Activated T-cell treated with anti-CD3 and anti-CD28 coated beads, Interleukin-2, amount 50 U/mL, for 48 hours (primary cell): ENCODE measurements around the gene FOXK1.
A peak's percentile ranks its signal among the peaks of the same experiment; 100 is the strongest.

Experiments
- DNase-seq, 2 experiments: peaks; one replicate each; pipeline ENCODE4 v3.0.0-alpha.2; 2020

FOXK1 gene

DNA sequence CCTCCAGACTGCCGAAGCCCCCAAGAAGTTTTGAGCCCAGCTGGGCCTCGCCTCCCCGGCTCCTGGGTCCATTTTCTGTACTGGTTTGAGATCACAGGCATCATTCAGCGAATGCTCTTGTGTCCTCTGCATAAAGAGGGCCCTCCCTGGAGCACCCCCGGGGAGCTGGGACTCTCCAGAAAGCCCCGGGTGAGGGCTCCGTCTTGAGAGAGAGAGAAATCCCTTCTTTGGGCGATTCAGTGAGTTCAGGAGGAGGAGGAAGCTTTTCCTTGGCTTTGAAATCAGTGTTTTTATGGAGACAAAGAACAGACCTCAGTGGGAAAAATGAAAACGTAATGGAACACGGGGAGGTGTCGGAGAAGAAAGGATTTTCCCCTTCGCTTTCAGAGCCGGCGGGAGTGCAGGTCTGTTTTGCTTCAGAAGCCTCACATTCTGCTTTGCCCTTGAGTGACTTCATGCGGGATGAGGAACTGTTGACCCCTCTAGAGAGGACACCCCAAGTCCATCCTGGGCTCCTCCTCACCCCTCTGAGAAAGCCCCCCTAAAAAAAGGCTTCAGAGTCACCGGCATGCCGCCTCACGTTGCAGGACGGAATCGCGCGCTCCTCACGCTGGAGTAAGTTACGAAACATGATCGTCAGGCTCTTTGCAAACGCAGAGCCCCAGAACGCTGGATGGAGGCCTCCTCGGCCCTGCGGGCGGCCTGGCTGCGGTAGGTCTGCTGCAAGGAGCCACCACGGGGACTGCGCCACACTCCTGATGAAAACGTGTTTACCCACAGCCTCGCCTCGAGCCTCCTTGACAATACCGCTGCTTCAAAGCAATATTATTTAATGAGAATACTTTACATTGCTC lies 84.8 kb downstream of the FOXK1 start:
- DNase-seq, result no peak

DNA sequence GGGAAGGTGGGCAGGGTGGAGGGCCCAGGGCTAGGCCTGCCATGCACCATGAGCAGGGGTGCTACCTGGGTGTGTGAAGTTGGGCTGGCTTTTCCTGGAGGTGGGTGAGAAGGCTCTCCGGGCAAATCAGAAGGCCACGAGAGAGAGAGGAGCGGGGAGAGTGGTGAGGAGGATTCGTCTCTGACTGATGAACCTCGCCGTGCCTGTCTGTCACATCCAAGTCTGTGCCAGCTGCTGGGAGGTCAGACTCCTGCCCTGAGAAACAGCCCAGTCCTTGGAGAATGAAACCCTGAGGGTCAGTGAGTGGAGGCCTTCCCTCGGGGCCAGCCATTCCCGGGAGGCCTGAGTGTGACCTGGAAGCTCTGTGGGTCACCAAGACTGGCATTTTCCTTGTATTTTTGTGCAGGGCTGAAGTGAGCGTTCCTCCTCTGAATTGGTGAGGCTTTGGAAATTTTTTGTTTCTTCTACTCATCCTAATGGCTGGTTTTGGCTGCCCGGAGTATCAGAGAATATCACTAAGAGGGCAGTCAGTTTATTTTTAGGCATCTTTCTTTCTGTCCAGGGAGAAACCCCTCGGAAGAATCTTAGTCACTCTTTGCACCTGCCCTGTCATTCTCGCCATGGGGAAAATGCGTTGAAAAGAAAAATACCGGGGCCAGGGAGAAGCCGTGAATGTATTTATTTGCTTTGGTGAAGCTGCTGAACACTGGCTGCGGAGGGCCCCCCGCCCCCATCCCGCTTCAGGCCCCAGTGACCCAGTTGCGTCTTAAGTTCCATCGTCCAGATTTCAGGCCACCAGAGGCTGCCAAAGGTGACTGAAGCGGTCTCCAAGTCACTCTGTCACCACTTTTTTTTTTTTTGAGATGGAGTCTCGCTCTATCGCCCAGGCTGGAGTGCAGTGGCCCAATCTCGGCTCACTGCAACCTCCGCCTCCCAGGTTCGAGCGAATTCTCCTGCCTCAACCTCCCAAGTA lies 86.8 kb downstream of the FOXK1 start:
- no peak for DNase-seq

DNA sequence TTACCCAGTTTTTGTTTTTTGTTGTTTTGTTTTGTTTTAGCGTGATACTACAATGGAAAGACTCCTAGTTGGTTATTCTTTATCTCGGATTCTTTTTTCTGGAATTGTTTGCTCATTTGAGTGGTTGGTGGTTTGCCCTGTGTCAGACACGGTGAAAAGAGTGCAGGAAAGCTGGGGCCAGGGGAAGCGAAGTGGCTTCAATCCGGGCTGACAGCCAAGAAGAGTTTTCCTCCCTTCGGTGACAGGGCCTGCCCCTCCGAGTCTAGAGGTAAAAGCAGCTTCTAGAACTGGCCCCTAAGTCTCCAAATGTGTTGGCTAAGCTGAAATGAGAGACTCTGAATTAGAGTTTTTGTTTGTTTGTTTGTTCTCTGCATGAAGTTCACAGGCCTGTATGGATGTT lies 87.7 kb downstream of the FOXK1 start:
- DNase-seq, result no peak

DNA sequence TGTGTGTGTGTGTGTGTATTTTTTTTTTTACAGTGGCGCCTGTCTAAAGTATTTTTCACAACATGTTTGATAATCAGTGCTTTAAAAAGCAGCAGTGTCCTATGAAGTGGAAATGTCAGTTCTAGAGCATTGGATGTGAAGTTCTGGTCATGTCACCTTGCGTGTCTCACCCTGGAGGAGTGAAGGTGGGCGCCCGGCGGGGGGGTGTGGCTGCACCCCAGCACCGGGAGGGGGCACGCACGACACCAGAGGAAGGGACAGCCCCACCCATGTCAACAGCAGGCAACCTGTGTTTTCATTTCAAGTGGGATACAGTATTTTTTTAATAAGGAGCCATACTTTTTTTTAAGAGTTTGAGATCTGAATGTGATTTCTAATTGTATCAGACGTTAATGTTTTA lies 88.8 kb downstream of the FOXK1 start:
- DNase-seq, result no peak

DNA sequence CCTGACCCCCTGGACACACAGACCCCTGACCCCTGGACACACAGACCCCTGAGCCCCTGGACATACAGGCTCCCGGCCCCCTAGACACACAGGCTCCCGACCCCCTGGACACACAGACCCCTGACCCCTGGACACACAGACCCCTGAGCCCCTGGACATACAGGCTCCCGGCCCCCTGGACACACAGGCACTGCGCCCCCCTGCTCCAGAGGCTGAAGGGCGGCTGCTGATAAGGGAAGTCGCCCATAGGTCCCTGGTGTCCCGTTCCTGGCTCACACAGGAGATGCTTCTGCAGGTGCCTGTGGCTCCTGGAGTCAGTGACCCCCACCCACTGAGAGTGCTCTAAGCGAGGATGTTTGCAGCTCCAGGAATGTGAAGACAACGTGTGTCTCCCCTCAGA lies 89.6 kb downstream of the FOXK1 start:
- DNase-seq, result no peak

DNA sequence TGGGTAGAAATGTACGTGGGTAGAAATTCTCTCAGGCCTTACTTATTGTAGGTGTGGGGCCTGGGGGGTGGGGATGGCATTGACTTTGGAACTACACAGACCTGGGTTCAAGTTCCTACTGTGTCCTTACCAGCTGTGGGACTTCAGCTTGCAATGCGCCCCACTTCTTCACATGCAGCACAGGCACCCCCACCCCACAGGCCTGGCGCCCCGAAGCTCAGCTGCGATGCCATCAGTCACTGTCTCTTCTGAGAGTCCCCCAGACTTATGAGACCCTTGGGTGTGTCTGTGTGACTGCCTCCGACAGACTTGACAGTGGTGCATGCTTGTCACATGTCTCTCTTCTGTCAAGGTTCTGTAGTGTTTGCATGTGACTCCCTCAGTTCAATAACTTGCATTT lies 90.2 kb downstream of the FOXK1 start:
- no peak for DNase-seq

DNA sequence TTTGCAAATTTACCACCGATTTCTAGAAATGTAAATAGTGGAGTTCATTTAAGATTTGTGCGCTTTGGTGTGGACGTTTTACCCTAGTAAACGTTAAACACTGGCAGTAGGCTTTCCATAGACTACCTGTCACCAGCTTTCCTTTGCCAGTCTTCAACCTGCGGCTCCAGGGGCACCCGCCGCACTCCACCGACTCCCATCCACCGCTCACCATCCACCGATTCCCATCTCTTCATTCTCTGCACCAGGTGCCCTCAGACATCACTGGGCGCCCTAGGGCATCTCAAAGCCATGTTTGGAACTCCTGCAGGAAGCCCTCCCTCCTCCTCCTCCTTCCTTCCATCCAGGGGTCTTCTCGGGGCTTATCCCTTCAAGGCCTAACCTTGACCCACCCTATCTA lies 91.9 kb downstream of the FOXK1 start:
- DNase-seq, result no peak

DNA sequence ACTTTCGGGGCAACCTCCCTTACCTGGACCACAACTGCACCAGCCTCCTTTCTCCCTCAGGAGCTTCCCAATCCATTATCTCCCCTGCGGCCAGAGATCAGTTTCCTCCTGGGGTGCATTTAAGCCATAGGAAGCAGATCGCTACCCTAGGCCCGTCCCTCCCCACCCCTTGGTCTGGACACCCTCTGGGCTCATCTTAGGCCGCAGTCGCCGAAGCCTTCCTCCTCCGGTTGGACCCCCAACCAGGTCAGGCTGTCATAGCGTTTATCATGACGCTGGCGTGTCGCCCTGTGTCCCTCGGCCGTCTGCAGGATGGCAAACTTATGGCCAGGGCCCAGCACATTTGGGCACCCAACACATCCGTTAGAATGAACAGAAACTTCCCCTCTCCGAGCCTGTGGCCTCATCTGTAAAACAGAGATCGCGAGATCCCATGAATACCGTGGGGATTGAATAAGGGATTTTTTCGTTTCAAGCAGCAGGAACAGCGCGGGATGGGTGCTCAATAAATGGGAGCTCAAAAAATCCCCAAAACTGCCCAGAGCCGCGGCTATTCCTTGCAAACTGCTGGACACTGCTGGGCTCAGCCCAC lies 92.7 kb downstream of the FOXK1 start:
- no peak for DNase-seq

DNA sequence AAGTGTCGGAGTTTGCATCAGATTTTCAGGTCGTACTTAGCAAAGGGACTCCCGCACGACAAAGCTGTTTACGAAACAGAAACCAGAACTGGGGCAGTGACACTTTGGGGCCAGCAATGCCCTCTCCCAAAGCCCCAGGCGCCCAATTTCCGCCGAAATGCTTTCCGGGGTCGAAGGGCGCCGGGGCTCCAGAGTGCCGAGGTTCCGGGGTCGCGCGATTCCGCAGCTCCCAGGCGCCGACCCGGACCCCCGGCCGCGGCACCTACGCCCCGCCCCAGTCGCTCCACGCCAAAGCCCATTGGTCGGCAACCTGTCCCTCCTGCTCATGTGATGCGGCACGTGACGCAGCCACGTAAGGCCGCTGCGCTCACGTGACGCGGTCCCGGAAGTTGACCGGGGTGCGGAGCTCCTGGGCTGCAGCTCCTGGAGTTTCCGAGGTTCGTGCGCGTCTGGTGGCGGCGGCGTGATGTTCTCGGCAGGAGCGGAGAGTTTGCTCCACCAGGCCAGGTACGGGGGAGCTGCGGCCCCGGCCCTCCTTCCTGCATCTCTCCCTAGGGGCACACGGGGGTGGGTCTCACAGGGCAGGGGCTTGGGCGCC lies 93.3 kb downstream of the FOXK1 start, which contains the start of gene AP5Z1:
AP5Z1 (plus strand) TSS at position 374 of the 598 bp plus-strand sequence; CDS start at position 467, 93 bp downstream.
- peak; percentile 92 to 96 for DNase-seq

DNA sequence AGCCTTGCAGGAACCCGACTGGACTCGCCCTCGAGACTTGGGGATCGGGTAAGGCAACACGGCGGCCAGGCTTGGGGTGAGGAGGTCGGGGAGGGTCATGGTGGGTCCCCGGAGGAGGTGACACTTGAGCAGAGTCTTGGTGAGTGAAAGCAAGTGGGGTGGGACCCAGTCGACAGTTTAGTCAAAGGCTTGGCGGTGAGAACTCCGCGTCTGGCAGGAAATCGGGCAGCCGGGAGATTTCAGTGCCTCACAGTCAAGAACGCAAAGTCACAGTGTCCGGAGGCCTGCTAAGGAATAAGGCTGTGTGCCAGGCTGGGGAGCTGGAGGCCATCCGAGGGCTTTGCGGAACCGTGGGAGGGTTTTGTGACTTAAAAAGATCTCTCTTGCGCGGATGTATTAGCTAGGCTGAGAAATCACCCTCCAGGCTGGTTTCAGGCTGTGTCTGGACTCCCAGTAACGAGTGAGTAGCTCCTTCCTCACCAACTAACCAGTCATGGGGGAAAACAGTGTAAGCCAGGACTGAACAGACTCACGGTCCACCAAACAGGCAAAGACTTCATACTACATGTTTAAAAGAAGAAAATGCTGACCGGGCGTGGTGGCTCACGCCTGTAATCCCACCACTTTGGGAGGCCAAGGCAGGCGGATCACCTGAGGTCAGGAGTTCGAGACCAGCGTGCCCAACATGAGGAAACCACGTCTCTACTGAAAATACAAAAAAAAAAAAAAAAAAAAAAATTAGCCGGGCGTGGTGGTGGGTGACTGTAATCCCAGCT lies 93.9 kb downstream of the FOXK1 start:
- peak in 1 of 2 experiments; percentile 60 for DNase-seq

DNA sequence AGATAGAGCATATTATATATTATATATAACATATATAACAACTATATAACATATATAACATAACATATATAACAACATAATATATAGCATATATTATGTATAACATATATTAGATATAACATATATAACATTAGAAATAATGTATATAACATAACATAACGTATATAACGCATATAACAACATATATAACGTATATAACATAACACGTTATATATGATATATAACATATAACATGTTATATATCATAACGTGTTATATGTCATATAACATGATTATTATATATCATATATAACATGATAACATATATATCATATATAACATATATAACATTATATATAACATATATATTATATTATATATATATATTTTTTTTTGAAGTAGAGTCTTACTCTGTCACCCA lies 97.0 kb downstream of the FOXK1 start:
- no peak for DNase-seq

DNA sequence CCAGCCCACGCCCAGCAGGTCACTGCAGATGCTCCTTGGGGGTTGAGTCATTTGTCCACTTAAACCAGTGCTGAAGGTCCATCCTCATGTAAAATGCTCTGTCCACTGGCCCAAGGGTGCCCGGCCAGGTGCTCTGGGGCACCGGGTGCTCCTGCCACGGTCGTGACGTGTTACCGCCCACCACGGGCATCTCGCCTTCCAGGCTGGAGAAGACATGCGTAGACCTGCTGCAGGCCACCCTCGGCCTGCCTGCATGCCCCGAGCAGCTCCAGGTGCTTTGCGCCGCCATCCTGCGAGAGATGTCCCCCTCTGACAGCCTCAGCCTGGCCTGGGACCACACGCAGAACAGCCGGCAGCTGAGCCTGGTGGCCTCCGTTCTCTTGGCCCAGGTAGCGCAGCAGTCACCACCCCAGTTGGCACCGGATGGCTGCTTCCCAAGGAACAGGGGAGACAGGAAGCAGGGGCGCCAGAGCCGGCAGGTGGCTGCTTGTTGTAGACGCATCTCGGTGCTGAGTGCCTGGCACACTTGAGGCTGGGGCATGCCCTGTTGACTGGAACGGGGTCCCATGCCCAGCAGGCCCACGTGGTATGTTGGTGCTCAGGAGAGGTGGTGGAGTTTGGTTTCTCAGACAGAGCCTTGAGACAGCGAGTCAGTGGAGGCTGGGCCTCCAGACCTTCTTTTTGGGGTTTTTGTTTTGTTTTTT lies 99.4 kb downstream of the FOXK1 start:
- no peak for DNase-seq

DNA sequence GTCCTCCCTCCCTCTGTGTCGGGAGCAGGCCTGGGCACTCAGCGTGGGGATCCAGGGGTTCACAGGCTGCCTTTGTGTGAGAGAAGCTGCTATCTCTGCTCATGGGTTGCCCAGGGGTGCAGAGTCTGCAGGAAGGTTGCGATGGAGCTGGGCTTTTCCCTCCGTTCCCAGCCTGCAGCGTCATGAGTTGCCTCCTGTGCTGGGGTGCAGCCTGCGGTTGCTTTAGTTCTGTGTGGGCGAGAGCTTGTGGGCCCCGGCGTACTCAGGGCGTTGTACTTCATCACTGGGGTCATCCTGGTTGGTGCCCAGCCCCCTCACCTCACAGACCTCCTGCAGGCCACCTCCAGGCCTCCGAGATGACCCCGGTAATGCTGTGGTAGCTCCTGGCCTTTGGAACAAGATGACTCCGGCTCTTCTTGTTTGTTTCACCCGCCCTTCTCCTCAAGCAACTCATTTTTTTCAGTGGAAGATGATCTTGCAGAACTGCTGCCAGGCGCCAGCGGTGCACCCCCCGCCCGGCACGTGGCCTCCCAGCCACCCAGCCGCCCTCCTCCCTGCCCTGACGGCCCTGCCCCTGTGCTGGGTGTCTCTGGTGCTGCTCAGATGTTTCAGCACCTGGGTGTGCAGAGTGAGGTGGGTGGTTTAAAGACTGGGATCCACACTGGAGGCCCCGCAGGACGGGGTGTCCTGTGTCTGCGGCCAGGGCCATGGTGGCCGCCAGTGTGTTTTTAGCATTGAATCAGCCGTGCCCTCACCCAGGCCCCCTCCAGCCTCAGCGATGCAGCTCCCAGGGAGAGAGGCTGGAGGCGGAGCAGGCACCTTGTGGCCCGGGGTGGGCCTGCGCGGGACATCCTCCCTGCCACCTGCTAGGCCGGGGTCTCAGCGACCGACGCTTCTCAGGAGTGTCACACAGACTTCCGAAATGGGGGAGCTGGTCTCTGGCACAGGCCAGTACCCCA lies 100.5 kb downstream of the FOXK1 start:
- DNase-seq, result no peak

DNA sequence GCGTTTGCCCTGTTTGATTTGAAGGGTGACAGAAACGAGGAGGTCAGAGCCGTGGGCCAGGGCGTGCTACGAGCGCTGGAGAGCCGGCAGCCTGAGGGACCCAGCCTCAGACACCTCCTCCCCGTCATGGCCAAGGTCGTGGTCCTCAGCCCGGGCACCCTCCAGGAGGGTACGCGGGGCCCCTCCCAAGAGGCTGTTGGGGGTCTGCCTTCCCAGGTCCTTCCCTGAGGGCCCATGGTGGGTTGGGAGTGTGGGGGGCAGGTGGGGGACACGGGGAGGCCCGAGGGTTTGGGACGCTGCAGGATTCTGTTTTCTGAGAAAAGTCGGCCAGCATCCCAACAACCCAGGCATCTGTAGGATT lies 101.2 kb downstream of the FOXK1 start:
- no peak for DNase-seq

DNA sequence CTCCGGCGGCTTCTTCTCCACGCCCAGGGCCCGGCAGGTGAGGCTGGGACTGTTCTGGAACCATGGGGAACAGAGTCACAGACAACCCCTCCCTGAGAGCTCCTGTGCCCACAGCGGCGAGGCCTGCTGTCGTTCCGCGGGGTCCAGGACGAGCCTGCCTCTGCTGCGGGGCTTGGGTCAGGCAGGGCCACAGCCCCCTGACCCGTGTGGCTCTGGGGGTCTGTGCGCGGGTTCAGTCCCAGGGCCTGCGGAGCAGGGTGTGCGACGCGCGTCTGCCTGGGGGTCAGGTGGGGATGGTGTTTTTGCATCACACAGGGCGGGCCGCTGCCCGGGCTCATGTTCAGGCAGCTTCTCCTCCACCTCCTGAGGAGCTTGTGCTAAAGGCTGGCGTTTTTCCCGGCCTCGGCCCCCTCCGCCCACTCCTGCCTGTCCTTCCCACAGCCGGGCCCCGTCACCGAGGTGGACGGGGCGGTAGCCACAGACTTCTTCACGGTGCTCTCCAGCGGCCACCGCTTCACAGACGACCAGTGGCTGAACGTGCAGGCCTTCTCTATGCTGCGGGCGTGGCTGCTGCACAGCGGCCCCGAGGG lies 101.8 kb downstream of the FOXK1 start:
- DNase-seq, result no peak

DNA sequence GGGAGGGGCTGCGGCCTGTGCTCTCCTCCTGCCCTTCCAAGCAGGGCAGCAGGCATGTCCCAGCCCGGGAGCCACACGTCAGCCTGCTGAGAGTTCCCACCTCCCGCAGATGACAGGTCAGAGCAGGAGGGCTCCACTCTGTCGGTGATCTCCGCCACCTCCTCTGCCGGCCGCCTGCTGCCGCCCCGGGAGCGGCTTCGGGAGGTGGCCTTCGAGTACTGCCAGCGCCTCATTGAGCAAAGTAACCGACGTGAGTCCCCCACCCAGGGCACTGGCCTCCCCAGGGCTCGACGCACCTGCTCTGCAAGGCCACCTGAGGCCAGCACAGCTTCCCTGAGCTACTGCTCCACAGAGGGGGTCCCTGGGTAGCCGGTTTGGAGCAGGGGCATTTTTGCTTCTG lies 102.7 kb downstream of the FOXK1 start:
- DNase-seq, result no peak

DNA sequence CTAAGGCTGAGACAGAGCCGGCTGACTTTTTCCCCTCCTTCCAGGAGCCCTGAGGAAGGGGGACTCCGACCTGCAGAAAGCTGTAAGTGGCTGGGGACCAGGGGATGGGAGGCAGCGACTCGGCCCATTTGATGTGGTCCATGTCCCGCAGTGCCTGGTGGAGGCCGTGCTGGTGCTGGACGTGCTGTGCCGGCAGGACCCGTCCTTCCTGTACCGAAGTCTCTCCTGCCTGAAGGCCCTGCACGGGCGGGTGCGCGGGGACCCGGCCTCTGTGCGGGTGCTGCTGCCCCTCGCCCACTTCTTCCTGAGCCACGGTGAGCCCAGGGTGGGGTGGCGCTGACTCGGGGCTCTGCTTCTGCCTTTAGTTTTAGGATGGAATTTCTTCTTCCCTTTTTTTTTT lies 103.3 kb downstream of the FOXK1 start:
- no peak for DNase-seq

DNA sequence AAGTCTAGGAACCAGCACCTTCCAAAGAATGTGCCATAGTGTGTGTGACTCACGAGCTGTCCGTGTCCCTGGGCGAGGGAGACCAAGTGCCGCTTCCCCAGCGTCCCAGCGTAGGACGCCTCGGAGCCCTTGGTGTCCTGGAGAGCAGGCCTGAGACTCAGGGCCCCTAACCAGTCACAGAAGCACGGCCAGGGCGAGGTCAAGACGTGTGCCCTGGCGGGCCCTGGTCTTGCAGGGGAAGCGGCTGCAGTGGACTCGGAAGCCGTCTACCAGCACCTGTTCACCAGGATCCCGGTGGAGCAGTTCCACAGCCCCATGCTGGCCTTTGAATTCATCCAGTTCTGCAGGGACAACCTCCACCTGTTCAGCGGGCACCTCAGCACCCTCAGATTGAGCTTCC lies 103.9 kb downstream of the FOXK1 start:
- DNase-seq, result no peak

DNA sequence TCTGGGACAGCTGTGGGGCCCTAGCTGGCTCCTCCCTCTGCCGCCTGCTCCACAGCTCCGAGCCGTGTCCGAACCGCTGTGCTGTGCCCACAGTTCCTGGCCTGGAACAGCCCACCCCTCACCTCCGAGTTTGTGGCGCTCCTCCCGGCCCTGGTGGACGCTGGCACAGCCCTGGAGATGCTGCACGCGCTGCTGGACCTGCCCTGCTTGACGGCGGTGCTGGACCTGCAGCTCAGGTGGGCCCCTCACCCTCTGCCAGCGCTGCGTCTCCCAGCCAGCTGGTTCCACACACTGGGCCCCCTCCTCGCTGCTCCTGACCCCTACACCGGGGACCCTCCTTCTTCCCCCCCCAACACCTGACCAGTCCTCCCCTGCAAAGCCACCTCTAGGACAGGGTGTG lies 105.4 kb downstream of the FOXK1 start:
- DNase-seq, result no peak
